Measurements from ENCODE around the gene FAHD1.
A peak's percentile ranks its signal among the peaks of the same experiment; 100 is the strongest.

- TF ChIP-seq CTCF (IDR thresholded peaks at IDR 0.05) (peak; percentile 69 to 90 (median 79)), POLR2A (IDR thresholded peaks at IDR 0.05) (no peak)
Measured at GRCh38 chr16:1812732-1813163, 14.3 kb upstream of the FAHD1 start.
